WTC11 (cell line): ENCODE measurements around the gene LMF2. TPM values are rescaled to one million over a fixed set of nuclear protein-coding genes. Genes with fewer than 3 reads are reported as not detected.

Experiments used
- ATAC-seq: fragments of 200-7000 bp; cut with Tn5 transposase; 2 replicates; pipeline ENCODE4 v1.10.0; 2021; ENCODE audit warnings: mild to moderate bottlenecking, moderate library complexity
- CTCF ChIA-PET: fragments of 300-600 bp; sonication (Branson Sonifier 250); formaldehyde crosslinking; loops from one replicate; lab custom pipeline; 2021; ENCODE audit warnings: antibody characterized with exemption; lab: Charles Lee
- POLR2A ChIA-PET: fragments of 350-600 bp; sonication (Branson Sonifier 250); formaldehyde crosslinking; loops from one replicate; lab custom pipeline; 2021; ENCODE audit warnings: antibody characterized with exemption; lab: Charles Lee
- DNase-seq: peaks from one replicate; pipeline ENCODE4 v3.0.0; 2021; ENCODE audit warnings: low spot score
- H3K27ac Mint-ChIP-seq: 2 replicates; pipeline ENCODE4 v1.8.0; 2021; ENCODE audit warnings: mixed read lengths
- H3K27me3 Mint-ChIP-seq: 2 replicates; pipeline ENCODE4 v1.8.0; 2021; ENCODE audit warnings: low read depth, mild to moderate bottlenecking, moderate library complexity, mixed read lengths
- H3K36me3 Mint-ChIP-seq: 2 replicates; pipeline ENCODE4 v1.8.0; 2021; ENCODE audit warnings: mixed read lengths
- H3K4me1 Mint-ChIP-seq: 2 replicates; pipeline ENCODE4 v1.8.0; 2022; ENCODE audit warnings: mixed read lengths
- H3K4me3 Mint-ChIP-seq: 2 replicates; pipeline ENCODE4 v1.8.0; 2021; ENCODE audit warnings: mild to moderate bottlenecking, moderate library complexity, mixed read lengths
- H3K9me3 Mint-ChIP-seq: 2 replicates; pipeline ENCODE4 v1.8.0; 2021; ENCODE audit warnings: mixed read lengths
- E2F1 ChIP-seq: sonication (generic); formaldehyde crosslinking; IDR thresholded peaks from 2 replicates; pipeline ENCODE4 v1.8.0; 2022; ENCODE audit warnings: mild to moderate bottlenecking, missing genetic modification reagents
- EMX1 ChIP-seq: fragments of 250-450 bp; sonication (Bioruptor Pico); IDR thresholded peaks from 2 replicates; pipeline ENCODE4 v1.8.0; 2021; ENCODE audit warnings: mild to moderate bottlenecking
- FOXJ3 ChIP-seq: sonication (generic); formaldehyde crosslinking; IDR thresholded peaks from 2 replicates; pipeline ENCODE4 v1.9.0; 2021; ENCODE audit warnings: missing genetic modification reagents, mild to moderate bottlenecking, borderline replicate concordance
- NFATC4 ChIP-seq: fragments of 250-450 bp; sonication (Bioruptor Pico); IDR thresholded peaks from 2 replicates; pipeline ENCODE4 v1.9.0; 2021; ENCODE audit warnings: mild to moderate bottlenecking
- OVOL2 ChIP-seq: fragments of 250-450 bp; sonication (Bioruptor Pico); IDR thresholded peaks from 2 replicates; pipeline ENCODE4 v1.9.0; 2021; ENCODE audit warnings: mild to moderate bottlenecking, borderline replicate concordance
- PREB ChIP-seq: sonication (generic); formaldehyde crosslinking; IDR thresholded peaks from 2 replicates; pipeline ENCODE4 v1.8.1; 2022; ENCODE audit warnings: mild to moderate bottlenecking, missing genetic modification reagents, moderate library complexity, borderline replicate concordance
- TP53 ChIP-seq: sonication (generic); formaldehyde crosslinking; IDR thresholded peaks from 2 replicates; pipeline ENCODE4 v1.8.1; 2023; ENCODE audit warnings: mild to moderate bottlenecking, missing genetic modification reagents
- ZNF232 ChIP-seq: sonication (generic); formaldehyde crosslinking; IDR thresholded peaks from 2 replicates; pipeline ENCODE4 v1.8.0; 2022; ENCODE audit warnings: mild to moderate bottlenecking, missing genetic modification reagents
- ZNF396 ChIP-seq: fragments of 250-450 bp; sonication (Bioruptor Pico); IDR thresholded peaks from 2 replicates; pipeline ENCODE4 v1.8.0; 2021; ENCODE audit warnings: mild to moderate bottlenecking, moderate library complexity, borderline replicate concordance
- total RNA-seq: library from RNA; stranded (reverse); gene quantifications from 3 replicates; pipeline ENCODE4 v1.2.3, GENCODE V29; 2021
- TF ChIP-seq, protein P1 (sequence below): sonication (generic); formaldehyde crosslinking; IDR thresholded peaks from 2 replicates; pipeline ENCODE4 v1.8.1; 2022; ENCODE audit warnings: low read depth, missing genetic modification reagents, borderline replicate concordance
- TF ChIP-seq, protein P2 (sequence below): sonication (generic); formaldehyde crosslinking; IDR thresholded peaks from 2 replicates; pipeline ENCODE4 v1.8.1; 2023; ENCODE audit warnings: mild to moderate bottlenecking, missing genetic modification reagents
- TF ChIP-seq, protein P3 (sequence below): sonication (generic); formaldehyde crosslinking; IDR thresholded peaks from 2 replicates; pipeline ENCODE4 v1.8.1; 2023; ENCODE audit warnings: mild to moderate bottlenecking, missing genetic modification reagents, moderate library complexity
- TF ChIP-seq, protein P4 (sequence below): fragments of 250-450 bp; sonication (Bioruptor Pico); IDR thresholded peaks from 2 replicates; pipeline ENCODE4 v1.9.0; 2021; ENCODE audit warnings: mild to moderate bottlenecking, borderline replicate concordance
- TF ChIP-seq, protein P5 (sequence below): sonication (generic); formaldehyde crosslinking; IDR thresholded peaks from 2 replicates; pipeline ENCODE4 v1.8.0; 2022; ENCODE audit warnings: missing genetic modification reagents

The LMF2 gene
- total RNA-seq, 1 experiment from 2014 or later: 43.7 TPM

DNA sequence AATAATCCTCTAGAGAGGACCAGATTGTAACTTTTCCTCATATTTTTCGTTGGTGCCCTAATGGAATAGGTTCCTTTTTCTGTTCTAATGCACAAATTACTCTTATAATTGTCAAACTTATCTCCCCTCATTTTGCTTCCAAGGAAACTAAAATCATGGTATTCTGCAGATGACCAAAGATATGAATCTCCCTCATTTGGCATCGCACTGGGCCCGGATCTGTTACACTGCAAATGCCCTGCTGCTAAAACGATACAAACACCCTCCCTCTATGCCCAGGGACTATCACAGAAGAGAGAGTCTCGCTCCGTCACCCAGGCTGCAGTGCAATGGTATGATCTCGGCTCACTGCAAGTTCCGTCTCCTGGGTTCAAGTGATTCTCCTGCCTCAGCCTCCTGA is 45.8 kb upstream of the LMF2 start (continued):
- TF ChIP-seq, protein P1, sequence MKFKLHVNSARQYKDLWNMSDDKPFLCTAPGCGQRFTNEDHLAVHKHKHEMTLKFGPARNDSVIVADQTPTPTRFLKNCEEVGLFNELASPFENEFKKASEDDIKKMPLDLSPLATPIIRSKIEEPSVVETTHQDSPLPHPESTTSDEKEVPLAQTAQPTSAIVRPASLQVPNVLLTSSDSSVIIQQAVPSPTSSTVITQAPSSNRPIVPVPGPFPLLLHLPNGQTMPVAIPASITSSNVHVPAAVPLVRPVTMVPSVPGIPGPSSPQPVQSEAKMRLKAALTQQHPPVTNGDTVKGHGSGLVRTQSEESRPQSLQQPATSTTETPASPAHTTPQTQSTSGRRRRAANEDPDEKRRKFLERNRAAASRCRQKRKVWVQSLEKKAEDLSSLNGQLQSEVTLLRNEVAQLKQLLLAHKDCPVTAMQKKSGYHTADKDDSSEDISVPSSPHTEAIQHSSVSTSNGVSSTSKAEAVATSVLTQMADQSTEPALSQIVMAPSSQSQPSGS (CRISPR knock-in tag): no peak
- TF ChIP-seq E2F1 (CRISPR knock-in tag): no peak
- TF ChIP-seq FOXJ3: no peak
- TF ChIP-seq, protein P2, sequence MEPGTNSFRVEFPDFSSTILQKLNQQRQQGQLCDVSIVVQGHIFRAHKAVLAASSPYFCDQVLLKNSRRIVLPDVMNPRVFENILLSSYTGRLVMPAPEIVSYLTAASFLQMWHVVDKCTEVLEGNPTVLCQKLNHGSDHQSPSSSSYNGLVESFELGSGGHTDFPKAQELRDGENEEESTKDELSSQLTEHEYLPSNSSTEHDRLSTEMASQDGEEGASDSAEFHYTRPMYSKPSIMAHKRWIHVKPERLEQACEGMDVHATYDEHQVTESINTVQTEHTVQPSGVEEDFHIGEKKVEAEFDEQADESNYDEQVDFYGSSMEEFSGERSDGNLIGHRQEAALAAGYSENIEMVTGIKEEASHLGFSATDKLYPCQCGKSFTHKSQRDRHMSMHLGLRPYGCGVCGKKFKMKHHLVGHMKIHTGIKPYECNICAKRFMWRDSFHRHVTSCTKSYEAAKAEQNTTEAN: no peak
- TF ChIP-seq TP53 (CRISPR knock-in tag): no peak
- TF ChIP-seq, protein P3, sequence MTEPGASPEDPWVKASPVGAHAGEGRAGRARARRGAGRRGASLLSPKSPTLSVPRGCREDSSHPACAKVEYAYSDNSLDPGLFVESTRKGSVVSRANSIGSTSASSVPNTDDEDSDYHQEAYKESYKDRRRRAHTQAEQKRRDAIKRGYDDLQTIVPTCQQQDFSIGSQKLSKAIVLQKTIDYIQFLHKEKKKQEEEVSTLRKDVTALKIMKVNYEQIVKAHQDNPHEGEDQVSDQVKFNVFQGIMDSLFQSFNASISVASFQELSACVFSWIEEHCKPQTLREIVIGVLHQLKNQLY (CRISPR knock-in tag): no peak
- TF ChIP-seq, protein P4, sequence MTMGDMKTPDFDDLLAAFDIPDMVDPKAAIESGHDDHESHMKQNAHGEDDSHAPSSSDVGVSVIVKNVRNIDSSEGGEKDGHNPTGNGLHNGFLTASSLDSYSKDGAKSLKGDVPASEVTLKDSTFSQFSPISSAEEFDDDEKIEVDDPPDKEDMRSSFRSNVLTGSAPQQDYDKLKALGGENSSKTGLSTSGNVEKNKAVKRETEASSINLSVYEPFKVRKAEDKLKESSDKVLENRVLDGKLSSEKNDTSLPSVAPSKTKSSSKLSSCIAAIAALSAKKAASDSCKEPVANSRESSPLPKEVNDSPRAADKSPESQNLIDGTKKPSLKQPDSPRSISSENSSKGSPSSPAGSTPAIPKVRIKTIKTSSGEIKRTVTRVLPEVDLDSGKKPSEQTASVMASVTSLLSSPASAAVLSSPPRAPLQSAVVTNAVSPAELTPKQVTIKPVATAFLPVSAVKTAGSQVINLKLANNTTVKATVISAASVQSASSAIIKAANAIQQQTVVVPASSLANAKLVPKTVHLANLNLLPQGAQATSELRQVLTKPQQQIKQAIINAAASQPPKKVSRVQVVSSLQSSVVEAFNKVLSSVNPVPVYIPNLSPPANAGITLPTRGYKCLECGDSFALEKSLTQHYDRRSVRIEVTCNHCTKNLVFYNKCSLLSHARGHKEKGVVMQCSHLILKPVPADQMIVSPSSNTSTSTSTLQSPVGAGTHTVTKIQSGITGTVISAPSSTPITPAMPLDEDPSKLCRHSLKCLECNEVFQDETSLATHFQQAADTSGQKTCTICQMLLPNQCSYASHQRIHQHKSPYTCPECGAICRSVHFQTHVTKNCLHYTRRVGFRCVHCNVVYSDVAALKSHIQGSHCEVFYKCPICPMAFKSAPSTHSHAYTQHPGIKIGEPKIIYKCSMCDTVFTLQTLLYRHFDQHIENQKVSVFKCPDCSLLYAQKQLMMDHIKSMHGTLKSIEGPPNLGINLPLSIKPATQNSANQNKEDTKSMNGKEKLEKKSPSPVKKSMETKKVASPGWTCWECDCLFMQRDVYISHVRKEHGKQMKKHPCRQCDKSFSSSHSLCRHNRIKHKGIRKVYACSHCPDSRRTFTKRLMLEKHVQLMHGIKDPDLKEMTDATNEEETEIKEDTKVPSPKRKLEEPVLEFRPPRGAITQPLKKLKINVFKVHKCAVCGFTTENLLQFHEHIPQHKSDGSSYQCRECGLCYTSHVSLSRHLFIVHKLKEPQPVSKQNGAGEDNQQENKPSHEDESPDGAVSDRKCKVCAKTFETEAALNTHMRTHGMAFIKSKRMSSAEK (CRISPR knock-in tag): no peak

- ChIA-PET POLR2A (no interaction called here), CTCF (interaction anchor here (1.4 to 3.7 kb wide), 3 partner anchors 12 to 53 kb away, joined by 8 to 13 read pairs (median 8); partner anchors contain the start of gene SYCE3)
- no peak for DNase-seq
- peaks cover 11% of the 10 kb centered on the region for H3K4me1 Mint-ChIP-seq
- H3K4me3 Mint-ChIP-seq: no peak overlapping the region
- no peak overlapping the region for H3K27ac Mint-ChIP-seq
- H3K27me3 Mint-ChIP-seq: no peaks in the 10 kb centered on the region; the same call in 1 of the 2 replicates
- H3K9me3 Mint-ChIP-seq: no peaks in the 10 kb centered on the region
- ATAC-seq: no peak
- no peaks in the 10 kb centered on the region for H3K36me3 Mint-ChIP-seq
- no peak for TF ChIP-seq ZNF232 (CRISPR knock-in tag)
- TF ChIP-seq, protein P5, sequence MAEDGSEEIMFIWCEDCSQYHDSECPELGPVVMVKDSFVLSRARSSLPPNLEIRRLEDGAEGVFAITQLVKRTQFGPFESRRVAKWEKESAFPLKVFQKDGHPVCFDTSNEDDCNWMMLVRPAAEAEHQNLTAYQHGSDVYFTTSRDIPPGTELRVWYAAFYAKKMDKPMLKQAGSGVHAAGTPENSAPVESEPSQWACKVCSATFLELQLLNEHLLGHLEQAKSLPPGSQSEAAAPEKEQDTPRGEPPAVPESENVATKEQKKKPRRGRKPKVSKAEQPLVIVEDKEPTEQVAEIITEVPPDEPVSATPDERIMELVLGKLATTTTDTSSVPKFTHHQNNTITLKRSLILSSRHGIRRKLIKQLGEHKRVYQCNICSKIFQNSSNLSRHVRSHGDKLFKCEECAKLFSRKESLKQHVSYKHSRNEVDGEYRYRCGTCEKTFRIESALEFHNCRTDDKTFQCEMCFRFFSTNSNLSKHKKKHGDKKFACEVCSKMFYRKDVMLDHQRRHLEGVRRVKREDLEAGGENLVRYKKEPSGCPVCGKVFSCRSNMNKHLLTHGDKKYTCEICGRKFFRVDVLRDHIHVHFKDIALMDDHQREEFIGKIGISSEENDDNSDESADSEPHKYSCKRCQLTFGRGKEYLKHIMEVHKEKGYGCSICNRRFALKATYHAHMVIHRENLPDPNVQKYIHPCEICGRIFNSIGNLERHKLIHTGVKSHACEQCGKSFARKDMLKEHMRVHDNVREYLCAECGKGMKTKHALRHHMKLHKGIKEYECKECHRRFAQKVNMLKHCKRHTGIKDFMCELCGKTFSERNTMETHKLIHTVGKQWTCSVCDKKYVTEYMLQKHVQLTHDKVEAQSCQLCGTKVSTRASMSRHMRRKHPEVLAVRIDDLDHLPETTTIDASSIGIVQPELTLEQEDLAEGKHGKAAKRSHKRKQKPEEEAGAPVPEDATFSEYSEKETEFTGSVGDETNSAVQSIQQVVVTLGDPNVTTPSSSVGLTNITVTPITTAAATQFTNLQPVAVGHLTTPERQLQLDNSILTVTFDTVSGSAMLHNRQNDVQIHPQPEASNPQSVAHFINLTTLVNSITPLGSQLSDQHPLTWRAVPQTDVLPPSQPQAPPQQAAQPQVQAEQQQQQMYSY (CRISPR knock-in tag): no peak
- TF ChIP-seq EMX1 (CRISPR knock-in tag): no peak
- no peak for TF ChIP-seq PREB (CRISPR knock-in tag)
- no peak for TF ChIP-seq OVOL2 (CRISPR knock-in tag)
- TF ChIP-seq, protein P2: no peak
- TF ChIP-seq, protein P4 (CRISPR knock-in tag): no peak
- no peak for TF ChIP-seq ZNF396 (CRISPR knock-in tag)
- no peak for TF ChIP-seq NFATC4 (CRISPR knock-in tag)
Observed at GRCh38 chr22:50551160-50551752, 43.8 kb upstream of the LMF2 start.
